BE2C (cell line): ENCODE results near the gene BLTP1.

Experiments used
- DNase-seq: peaks from one replicate; pipeline ENCODE4 v3.0.0-alpha.2; 2020
- H3K27me3 ChIP-seq: fragments of 250-450 bp; sonication (Bioruptor Pico); 2 replicates; pipeline ENCODE4 v1.5.1; 2020; ENCODE audit warnings: mild to moderate bottlenecking
- H3K36me3 ChIP-seq: fragments of 250-450 bp; sonication (Bioruptor Pico); 2 replicates; pipeline ENCODE4 v1.5.1; 2020; ENCODE audit warnings: mild to moderate bottlenecking
- H3K4me1 ChIP-seq: fragments of 250-450 bp; sonication (Bioruptor Pico); 2 replicates; pipeline ENCODE4 v1.5.1; 2020
- H3K4me3 ChIP-seq: 2 replicates; pipeline ENCODE4 v1.5.1; 2011; ENCODE audit warnings: low read depth, low read length
- H3K9me3 ChIP-seq: fragments of 250-450 bp; sonication (Bioruptor Pico); 2 replicates; pipeline ENCODE4 v1.5.1; 2020
- CTCF ChIP-seq: IDR thresholded peaks from 2 replicates; pipeline ENCODE4 v1.5.1; 2012; ENCODE audit warnings: mild to moderate bottlenecking, low read depth, low read length

BLTP1 gene

GRCh38 chr4:122172266-122172665, 20.1 kb downstream of the BLTP1 start:
- no peak for DNase-seq
- no peaks in the 10 kb centered on the region for H3K4me1 ChIP-seq
- TF ChIP-seq CTCF: no peak
- no peaks in the 10 kb centered on the region for H3K36me3 ChIP-seq
- no peaks in the 10 kb centered on the region for H3K27me3 ChIP-seq
- H3K4me3 ChIP-seq: no peak overlapping the region
- H3K9me3 ChIP-seq: no peaks in the 10 kb centered on the region

- no peak for DNase-seq
- Histone ChIP-seq H3K4me1 (no peaks in the 10 kb centered on the region), H3K9me3 (no peaks in the 10 kb centered on the region), H3K27me3 (no peaks in the 10 kb centered on the region), H3K36me3 (no peaks in the 10 kb centered on the region), H3K4me3 (no peak overlapping the region)
- no peak for TF ChIP-seq CTCF
Measured at GRCh38 chr4:122178961-122179360, 26.8 kb downstream of the BLTP1 start.

- Histone ChIP-seq H3K36me3 (no peaks in the 10 kb centered on the region), H3K4me1 (no peaks in the 10 kb centered on the region), H3K4me3 (no peak overlapping the region), H3K9me3 (no peaks in the 10 kb centered on the region), H3K27me3 (no peaks in the 10 kb centered on the region)
- no peak for TF ChIP-seq CTCF
- DNase-seq: no peak
Measured at GRCh38 chr4:122195718-122196117, 43.6 kb downstream of the BLTP1 start.
